Endothelial cell (in vitro differentiated cells): ENCODE data around the gene IL17RB. TPM values are rescaled to one million over a fixed set of nuclear protein-coding genes. Genes with fewer than 3 reads are reported as not detected.
A peak's percentile ranks its signal among the peaks of the same experiment; 100 is the strongest.

Experiments used
- DNase-seq: peaks from one replicate; pipeline ENCODE4 v3.0.0; 2021; ENCODE audit warnings: low spot score
- H3K27ac Mint-ChIP-seq: one replicate; pipeline ENCODE4 v1.8.0; 2021; ENCODE audit warnings: mixed read lengths, inconsistent platforms; ENCODE audit not compliant: unreplicated experiment
- H3K27me3 Mint-ChIP-seq: one replicate; pipeline ENCODE4 v1.8.0; 2021; ENCODE audit warnings: mild to moderate bottlenecking, moderate library complexity, mixed read lengths, inconsistent platforms; ENCODE audit not compliant: unreplicated experiment
- H3K36me3 Mint-ChIP-seq: one replicate; pipeline ENCODE4 v1.8.0; 2021; ENCODE audit warnings: mild to moderate bottlenecking, low read depth, mixed read lengths, inconsistent platforms; ENCODE audit not compliant: unreplicated experiment
- H3K4me1 Mint-ChIP-seq: one replicate; pipeline ENCODE4 v1.8.0; 2021; ENCODE audit warnings: mild to moderate bottlenecking, mixed read lengths, inconsistent platforms; ENCODE audit not compliant: unreplicated experiment
- H3K4me3 Mint-ChIP-seq: one replicate; pipeline ENCODE4 v1.8.0; 2021; ENCODE audit warnings: mild to moderate bottlenecking, mixed read lengths, inconsistent platforms; ENCODE audit not compliant: unreplicated experiment
- H3K9me3 Mint-ChIP-seq: one replicate; pipeline ENCODE4 v1.8.0; 2021; ENCODE audit warnings: mixed read lengths, inconsistent platforms; ENCODE audit not compliant: unreplicated experiment
- total RNA-seq: library from RNA; stranded (reverse); fragmentation: NEBNext Ultra II Directional; extraction: Animal tissue kit (Norgen Biotek cat#: 25700); gene quantifications from one replicate; pipeline ENCODE4 v1.2.1, GENCODE V29; 2021; ENCODE audit not compliant: unreplicated experiment
- TF ChIP-seq, protein P1 (sequence below): fragments of 200-600 bp; sonication (generic); IDR thresholded peaks from one replicate; pipeline ENCODE4 v1.5.0; 2021; ENCODE audit warnings: antibody characterized with exemption; ENCODE audit not compliant: unreplicated experiment

IL17RB gene
- total RNA-seq, 1 donor from 2014 or later, result 0.33 TPM

DNA sequence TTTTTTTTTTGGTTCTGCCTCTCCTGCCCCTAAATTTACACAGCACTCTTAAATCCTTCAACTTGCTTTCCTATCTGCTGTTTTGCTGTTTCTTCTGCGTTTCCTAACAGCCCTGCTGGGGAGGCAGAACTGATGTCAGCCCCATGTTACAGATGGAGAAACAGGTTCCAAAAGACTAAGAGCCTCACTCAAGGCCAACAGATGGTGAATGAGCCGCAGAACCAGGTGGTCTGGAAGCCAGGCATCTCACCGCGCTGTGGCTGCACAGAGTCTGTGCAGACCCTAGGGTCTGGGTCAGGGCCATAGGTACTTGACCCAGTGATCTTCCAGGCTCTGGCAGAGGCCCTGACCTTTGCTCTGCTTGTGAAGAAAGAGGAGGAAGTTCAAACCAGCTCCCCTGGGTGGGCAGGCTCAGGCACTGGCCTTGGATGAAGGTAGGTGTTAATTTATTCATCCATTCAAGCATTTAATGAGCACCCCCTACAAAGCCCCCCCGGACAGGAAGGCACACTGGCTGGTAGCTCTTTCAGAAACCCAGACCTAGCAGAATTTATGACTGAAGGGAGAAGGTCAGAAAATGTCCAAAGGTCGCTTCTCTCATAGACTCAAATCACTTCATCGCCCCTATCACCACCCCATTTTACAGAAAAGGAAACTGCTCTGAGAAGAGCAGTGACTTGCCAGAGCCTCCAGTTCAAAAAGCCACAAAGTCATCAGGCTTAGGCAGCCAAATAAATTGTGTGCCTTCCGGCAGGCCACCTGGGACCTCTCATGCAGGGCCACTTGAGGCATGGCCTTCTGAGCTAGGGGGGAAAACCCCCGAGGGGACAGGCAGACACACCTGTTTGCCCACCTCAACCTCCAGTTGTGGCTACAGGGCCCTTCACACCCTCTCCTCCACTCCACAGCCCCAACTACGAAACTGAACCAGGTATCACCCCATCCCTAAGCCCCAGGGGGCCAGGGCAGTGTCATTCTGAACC, 2.9 kb upstream of the IL17RB start:
- Mint-ChIP-seq H3K27me3 (peaks cover 13% of the 10 kb centered on the region), H3K4me3 (no peak overlapping the region), H3K27ac (no peak overlapping the region), H3K4me1 (peaks cover 3% of the 10 kb centered on the region), H3K36me3 (no peaks in the 10 kb centered on the region), H3K9me3 (no peaks in the 10 kb centered on the region)
- no peak for DNase-seq
- TF ChIP-seq, protein P1, sequence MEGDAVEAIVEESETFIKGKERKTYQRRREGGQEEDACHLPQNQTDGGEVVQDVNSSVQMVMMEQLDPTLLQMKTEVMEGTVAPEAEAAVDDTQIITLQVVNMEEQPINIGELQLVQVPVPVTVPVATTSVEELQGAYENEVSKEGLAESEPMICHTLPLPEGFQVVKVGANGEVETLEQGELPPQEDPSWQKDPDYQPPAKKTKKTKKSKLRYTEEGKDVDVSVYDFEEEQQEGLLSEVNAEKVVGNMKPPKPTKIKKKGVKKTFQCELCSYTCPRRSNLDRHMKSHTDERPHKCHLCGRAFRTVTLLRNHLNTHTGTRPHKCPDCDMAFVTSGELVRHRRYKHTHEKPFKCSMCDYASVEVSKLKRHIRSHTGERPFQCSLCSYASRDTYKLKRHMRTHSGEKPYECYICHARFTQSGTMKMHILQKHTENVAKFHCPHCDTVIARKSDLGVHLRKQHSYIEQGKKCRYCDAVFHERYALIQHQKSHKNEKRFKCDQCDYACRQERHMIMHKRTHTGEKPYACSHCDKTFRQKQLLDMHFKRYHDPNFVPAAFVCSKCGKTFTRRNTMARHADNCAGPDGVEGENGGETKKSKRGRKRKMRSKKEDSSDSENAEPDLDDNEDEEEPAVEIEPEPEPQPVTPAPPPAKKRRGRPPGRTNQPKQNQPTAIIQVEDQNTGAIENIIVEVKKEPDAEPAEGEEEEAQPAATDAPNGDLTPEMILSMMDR, result no peak

DNA sequence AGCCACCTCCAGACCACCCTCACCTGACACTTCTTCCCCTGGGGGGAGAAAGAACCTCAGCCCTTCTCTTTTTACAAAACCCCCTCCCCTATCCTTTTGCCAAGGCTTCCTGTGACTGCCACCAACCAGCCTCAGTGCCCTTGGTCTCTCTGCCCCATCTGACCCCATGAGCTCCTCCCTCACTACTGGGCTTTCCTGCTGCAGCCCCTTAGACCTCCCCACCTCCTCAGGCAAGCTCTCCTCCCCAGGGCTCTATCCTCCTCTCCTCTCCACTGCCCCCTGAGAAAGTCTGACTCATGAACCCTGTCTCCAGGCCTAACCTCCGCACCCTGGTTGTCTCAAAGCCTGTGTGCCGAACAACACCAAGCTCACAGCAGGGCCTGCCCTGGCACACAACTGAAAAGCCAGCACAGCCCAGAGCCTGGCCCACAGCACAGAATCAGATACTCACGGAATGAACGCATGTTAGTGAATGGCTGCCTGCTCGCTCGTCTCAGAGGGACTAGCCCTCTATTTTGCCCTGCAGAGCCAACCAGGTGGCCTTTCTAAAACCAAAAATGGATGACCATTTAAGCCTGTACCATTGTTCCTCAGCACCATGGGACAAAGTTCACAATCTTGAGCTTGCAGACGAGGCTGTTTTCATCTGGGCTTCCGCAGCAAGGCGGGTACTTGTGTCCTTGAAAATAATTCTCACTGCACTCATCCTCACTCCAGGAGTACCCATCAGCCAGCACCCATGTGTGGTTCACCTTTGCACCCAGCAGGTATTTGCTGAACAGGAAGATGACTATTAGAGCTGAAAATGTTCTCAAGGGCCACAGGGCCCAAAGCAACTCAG, 1.9 kb upstream of the IL17RB start:
- no peak for DNase-seq
- Mint-ChIP-seq H3K4me1 (peaks cover 3% of the 10 kb centered on the region), H3K9me3 (no peaks in the 10 kb centered on the region), H3K4me3 (peak overlapping the region; percentile 71), H3K27ac (no peak overlapping the region), H3K36me3 (no peaks in the 10 kb centered on the region), H3K27me3 (peaks cover 13% of the 10 kb centered on the region)
- TF ChIP-seq, protein P1, result no peak

DNA sequence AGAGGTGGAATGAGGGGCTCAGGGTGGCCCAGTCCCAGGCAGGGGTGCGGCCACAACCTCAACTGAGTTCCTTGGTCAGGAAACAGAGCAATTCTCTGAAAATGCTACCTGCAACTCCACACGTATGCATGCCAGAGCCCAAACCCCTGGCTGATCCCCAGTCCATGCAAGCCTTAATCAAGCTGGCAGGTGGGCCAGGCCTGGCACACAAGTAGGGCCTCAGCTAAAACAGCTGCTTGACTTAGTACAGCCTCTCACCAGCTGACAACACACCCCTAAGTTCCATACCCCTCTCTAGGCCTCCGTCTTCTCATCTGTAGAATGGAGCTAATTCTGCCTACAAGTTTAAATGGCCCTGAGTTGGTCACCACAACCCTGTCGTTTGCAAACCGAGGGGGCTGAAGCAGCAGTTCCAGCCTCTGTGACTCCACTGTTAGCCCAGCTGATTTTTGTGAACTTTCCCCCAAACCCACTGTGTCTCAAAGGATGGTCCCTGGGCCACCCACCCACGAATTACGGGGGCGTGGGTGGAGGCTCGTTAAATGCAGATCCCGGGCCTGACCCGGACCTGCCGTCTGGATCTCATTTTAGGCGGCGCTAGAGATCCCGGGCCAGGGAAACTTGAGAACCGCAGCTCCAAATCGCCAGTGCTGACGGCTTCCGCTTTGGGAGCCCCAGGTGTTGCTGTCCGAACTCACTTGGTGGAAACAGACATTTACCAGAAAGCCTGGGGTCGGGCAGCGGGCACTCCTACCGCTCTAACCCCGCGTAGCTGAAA, 1.1 kb upstream of the IL17RB start:
- DNase-seq, result peak; percentile 44
- no peaks in the 10 kb centered on the region for H3K9me3 Mint-ChIP-seq
- peak overlapping the region; percentile 81 for H3K4me3 Mint-ChIP-seq
- TF ChIP-seq, protein P1, result no peak
- H3K36me3 Mint-ChIP-seq, result no peaks in the 10 kb centered on the region
- H3K27ac Mint-ChIP-seq, result no peak overlapping the region
- peaks cover 3% of the 10 kb centered on the region for H3K4me1 Mint-ChIP-seq
- H3K27me3 Mint-ChIP-seq, result peaks cover 13% of the 10 kb centered on the region

DNA sequence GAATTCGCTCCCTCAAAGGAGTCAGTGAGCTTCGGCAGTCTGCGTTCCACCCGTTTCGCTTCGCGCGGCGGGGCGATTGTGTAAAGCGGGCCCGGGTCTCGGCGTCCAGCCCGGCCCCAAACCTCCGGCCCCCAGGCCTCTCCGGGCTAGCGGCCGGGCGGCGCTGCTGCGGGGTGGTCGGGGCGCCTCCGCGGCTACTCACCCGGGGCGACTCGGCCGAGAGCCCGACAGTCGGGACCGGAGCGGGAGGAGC, 561 bp upstream of the IL17RB start:
- Mint-ChIP-seq H3K4me3 (peak overlapping the region; percentile 81), H3K9me3 (no peaks in the 10 kb centered on the region), H3K4me1 (peaks cover 3% of the 10 kb centered on the region), H3K27ac (no peak overlapping the region), H3K36me3 (no peaks in the 10 kb centered on the region), H3K27me3 (peaks cover 13% of the 10 kb centered on the region)
- TF ChIP-seq, protein P1, result no peak
- no peak for DNase-seq
